Measurements from ENCODE around the gene ZNF407.

DNA sequence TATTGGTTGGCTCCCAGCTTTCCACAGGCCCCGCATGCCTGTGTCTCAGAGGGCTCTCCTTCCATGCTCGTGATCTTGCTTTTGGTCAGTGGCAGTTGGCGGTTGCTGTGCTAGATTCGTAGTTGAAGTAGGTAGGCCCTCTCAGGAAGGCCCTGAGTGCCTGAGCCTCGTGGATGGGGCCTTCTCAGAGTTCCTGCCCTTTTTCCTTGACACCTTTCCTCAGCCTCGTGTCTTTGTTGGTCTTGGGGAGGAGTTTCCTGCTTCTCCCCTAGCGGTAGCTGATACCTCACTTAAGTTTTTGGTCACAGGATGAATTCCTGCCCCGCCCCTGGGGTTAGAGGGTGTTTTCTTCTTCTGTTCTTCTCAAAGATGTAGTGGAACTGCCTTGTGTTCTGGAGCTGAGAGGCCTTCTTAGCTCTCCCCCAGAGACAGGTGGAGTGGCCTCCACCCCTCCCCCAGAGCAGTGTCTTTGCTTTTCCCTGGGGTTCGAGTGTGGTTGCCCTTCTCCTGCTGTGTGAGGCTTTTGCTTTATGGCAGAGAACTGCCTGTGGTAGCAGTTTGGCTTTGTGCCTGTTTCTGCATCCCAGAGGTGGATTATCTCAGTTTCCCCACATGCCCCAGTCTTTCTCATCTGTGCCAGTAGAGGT lies 94.8 kb downstream of the ZNF407 start:
- TF ChIP-seq POLR2A (IDR thresholded peaks at IDR 0.05): no peak
- TF ChIP-seq, protein P1, sequence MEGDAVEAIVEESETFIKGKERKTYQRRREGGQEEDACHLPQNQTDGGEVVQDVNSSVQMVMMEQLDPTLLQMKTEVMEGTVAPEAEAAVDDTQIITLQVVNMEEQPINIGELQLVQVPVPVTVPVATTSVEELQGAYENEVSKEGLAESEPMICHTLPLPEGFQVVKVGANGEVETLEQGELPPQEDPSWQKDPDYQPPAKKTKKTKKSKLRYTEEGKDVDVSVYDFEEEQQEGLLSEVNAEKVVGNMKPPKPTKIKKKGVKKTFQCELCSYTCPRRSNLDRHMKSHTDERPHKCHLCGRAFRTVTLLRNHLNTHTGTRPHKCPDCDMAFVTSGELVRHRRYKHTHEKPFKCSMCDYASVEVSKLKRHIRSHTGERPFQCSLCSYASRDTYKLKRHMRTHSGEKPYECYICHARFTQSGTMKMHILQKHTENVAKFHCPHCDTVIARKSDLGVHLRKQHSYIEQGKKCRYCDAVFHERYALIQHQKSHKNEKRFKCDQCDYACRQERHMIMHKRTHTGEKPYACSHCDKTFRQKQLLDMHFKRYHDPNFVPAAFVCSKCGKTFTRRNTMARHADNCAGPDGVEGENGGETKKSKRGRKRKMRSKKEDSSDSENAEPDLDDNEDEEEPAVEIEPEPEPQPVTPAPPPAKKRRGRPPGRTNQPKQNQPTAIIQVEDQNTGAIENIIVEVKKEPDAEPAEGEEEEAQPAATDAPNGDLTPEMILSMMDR (IDR thresholded peaks at IDR 0.05): no peak

Measured in gastroesophageal sphincter (tissue), 3 donors.